ENCODE measurements around the gene STAG3.

- 0 out of 6 replicates have a peak, but pooled peaks of 1 of the 3 experiments have one; percentile 13 for TF ChIP-seq CTCF (IDR thresholded peaks at IDR 0.05 in 2 of 3, conservative IDR thresholded peaks at IDR 0.05 in 1 of 3; ENCODE audit: control insufficient read depth in 2 of 3, extremely low read depth in 1 of 3, insufficient read depth in 1 of 3, low read depth in 3 of 3, low read length in 3 of 3)
- TF ChIP-seq ATF7 (IDR thresholded peaks at IDR 0.05; ENCODE audit: low read depth): no peak
- TF ChIP-seq CHD4 (IDR thresholded peaks at IDR 0.05): no peak
- peak; percentile 91 for TF ChIP-seq POLR2A (IDR thresholded peaks at IDR 0.05; ENCODE audit: low read depth, low read length)
- no peak for TF ChIP-seq BCL11A (IDR thresholded peaks at IDR 0.05; ENCODE audit: low read depth, low read length)
- TF ChIP-seq ZNF384 (IDR thresholded peaks at IDR 0.05; ENCODE audit: borderline replicate concordance, low read depth, low read length): no peak
- no peak; the same call in 1 of the 2 replicates for TF ChIP-seq LARP7 (IDR thresholded peaks at IDR 0.05)
- TF ChIP-seq MXI1 (IDR thresholded peaks at IDR 0.05; ENCODE audit: low read depth, low read length): no peak
- no peak for TF ChIP-seq SUPT20H (IDR thresholded peaks at IDR 0.05; ENCODE audit: borderline replicate concordance, control insufficient read depth, low read depth, low read length)
- no peak for TF ChIP-seq MYB (IDR thresholded peaks at IDR 0.05; ENCODE audit: borderline replicate concordance, low read depth, low read length)
- TF ChIP-seq SUZ12 (IDR thresholded peaks at IDR 0.05; ENCODE audit: unreplicated experiment): no peak
- no peak for TF ChIP-seq ZNF274 (IDR thresholded peaks at IDR 0.05; ENCODE audit: insufficient read depth, insufficient read length)
- TF ChIP-seq ETV6 (conservative IDR thresholded peaks at IDR 0.05 in 1 of 2, IDR thresholded peaks at IDR 0.05 in 1 of 2; ENCODE audit: borderline replicate concordance in 1 of 2, low read depth in 1 of 2): no peak
Observed at GRCh38 chr7:100148559-100149328, 29.0 kb upstream of the STAG3 start, which contains the start of gene LAMTOR4.
